Measurements from ENCODE around the gene SCAPER. TPM values are rescaled to one million over a fixed set of nuclear protein-coding genes. Genes with fewer than 3 reads are reported as not detected.
"Not testable (repeated sequence)": the region's sequence is repeated elsewhere in the genome, so short reads cannot be mapped to it uniquely, and the experiment has no call there.

SCAPER gene
- total and polyA plus RNA-seq, 2 donors, result 15.7 to 15.9 TPM

- WGBS, result 74% methylated on average over 1 of the region's 1 CpG
These were observed 453.6 kb downstream of the SCAPER start for GRCh38 chr15:76451540-76451939.

GRCh38 chr15:76449455-76449854 is 455.7 kb downstream of the SCAPER start:
- Histone ChIP-seq H3K36me3 (ENCODE audit: control insufficient read depth in 2 of 2, insufficient read depth in 2 of 2, low read length in 1 of 2) (no peaks in the 10 kb centered on the region), H3K9me3 (ENCODE audit: control insufficient read depth in 2 of 2, insufficient read depth in 1 of 2, low read length in 1 of 2) (no peaks in the 10 kb centered on the region), H3K4me1 (ENCODE audit: control insufficient read depth in 2 of 2, insufficient read depth in 2 of 2, low read length in 2 of 2) (no peaks in the 10 kb centered on the region), H3K27me3 (ENCODE audit: control insufficient read depth in 2 of 2, insufficient read depth in 1 of 2, low read length in 1 of 2) (no peaks in the 10 kb centered on the region), H3K4me3 (ENCODE audit: low read length in 2 of 2) (no peak overlapping the region), H3K27ac (ENCODE audit: low read depth in 1 of 2, low read length in 1 of 2) (no peak overlapping the region)
- WGBS, result 93% methylated on average over 1 of the region's 1 CpG
- no peak for DNase-seq (ENCODE audit: low read depth in 6 of 9, low spot score in 9 of 9)

More at GRCh38 chr15:76451540-76451939, 453.6 kb downstream of the SCAPER start:
- H3K4me1 ChIP-seq (ENCODE audit: control insufficient read depth in 2 of 2, insufficient read depth in 2 of 2, low read length in 2 of 2), result no peaks in the 10 kb centered on the region
- H3K27me3 ChIP-seq (ENCODE audit: control insufficient read depth in 2 of 2, insufficient read depth in 1 of 2, low read length in 1 of 2), result no peaks in the 10 kb centered on the region
- DNase-seq (ENCODE audit: low read depth in 6 of 9, low spot score in 9 of 9), result no peak
- H3K36me3 ChIP-seq (ENCODE audit: control insufficient read depth in 2 of 2, insufficient read depth in 2 of 2, low read length in 1 of 2), result no peaks in the 10 kb centered on the region
- H3K4me3 ChIP-seq (ENCODE audit: low read length in 2 of 2), result no peak overlapping the region
- H3K9me3 ChIP-seq (ENCODE audit: control insufficient read depth in 2 of 2, insufficient read depth in 1 of 2, low read length in 1 of 2), result no peaks in the 10 kb centered on the region
- no peak overlapping the region for H3K27ac ChIP-seq (ENCODE audit: low read depth in 1 of 2, low read length in 1 of 2)

GRCh38 chr15:76448755-76449154 is 456.4 kb downstream of the SCAPER start:
- WGBS, result 98% methylated on average over 2 of the region's 2 CpGs
- DNase-seq (ENCODE audit: low read depth in 6 of 9, low spot score in 9 of 9), result no peak
- Histone ChIP-seq H3K27ac (ENCODE audit: low read depth in 1 of 2, low read length in 1 of 2) (no peak overlapping the region), H3K9me3 (ENCODE audit: control insufficient read depth in 2 of 2, insufficient read depth in 1 of 2, low read length in 1 of 2) (no peaks in the 10 kb centered on the region), H3K27me3 (ENCODE audit: control insufficient read depth in 2 of 2, insufficient read depth in 1 of 2, low read length in 1 of 2) (no peaks in the 10 kb centered on the region), H3K36me3 (ENCODE audit: control insufficient read depth in 2 of 2, insufficient read depth in 2 of 2, low read length in 1 of 2) (no peaks in the 10 kb centered on the region), H3K4me3 (ENCODE audit: low read length in 2 of 2) (no peak overlapping the region), H3K4me1 (ENCODE audit: control insufficient read depth in 2 of 2, insufficient read depth in 2 of 2, low read length in 2 of 2) (no peaks in the 10 kb centered on the region)

GRCh38 chr15:76447728-76448441 is 457.3 kb downstream of the SCAPER start:
- Histone ChIP-seq H3K27me3 (ENCODE audit: control insufficient read depth in 2 of 2, insufficient read depth in 1 of 2, low read length in 1 of 2) (no peaks in the 10 kb centered on the region), H3K9me3 (ENCODE audit: control insufficient read depth in 2 of 2, insufficient read depth in 1 of 2, low read length in 1 of 2) (no peaks in the 10 kb centered on the region), H3K27ac (ENCODE audit: low read depth in 1 of 2, low read length in 1 of 2) (no peak overlapping the region), H3K4me1 (ENCODE audit: control insufficient read depth in 2 of 2, insufficient read depth in 2 of 2, low read length in 2 of 2) (no peaks in the 10 kb centered on the region), H3K36me3 (ENCODE audit: control insufficient read depth in 2 of 2, insufficient read depth in 2 of 2, low read length in 1 of 2) (no peaks in the 10 kb centered on the region), H3K4me3 (ENCODE audit: low read length in 2 of 2) (no peak overlapping the region)
- WGBS, result 98% methylated on average over 2 of the region's 2 CpGs
- DNase-seq (ENCODE audit: low read depth in 6 of 9, low spot score in 9 of 9), result no peak

GRCh38 chr15:76440441-76440840 is 464.7 kb downstream of the SCAPER start:
- Histone ChIP-seq H3K4me3 (ENCODE audit: low read length in 2 of 2) (no peak overlapping the region), H3K4me1 (ENCODE audit: control insufficient read depth in 2 of 2, insufficient read depth in 2 of 2, low read length in 2 of 2) (no peaks in the 10 kb centered on the region), H3K36me3 (ENCODE audit: control insufficient read depth in 2 of 2, insufficient read depth in 2 of 2, low read length in 1 of 2) (no peaks in the 10 kb centered on the region), H3K27me3 (ENCODE audit: control insufficient read depth in 2 of 2, insufficient read depth in 1 of 2, low read length in 1 of 2) (no peaks in the 10 kb centered on the region), H3K9me3 (ENCODE audit: control insufficient read depth in 2 of 2, insufficient read depth in 1 of 2, low read length in 1 of 2) (no peaks in the 10 kb centered on the region), H3K27ac (ENCODE audit: low read depth in 1 of 2, low read length in 1 of 2) (no peak overlapping the region)
- 77% methylated on average over 3 of the region's 3 CpGs for WGBS
- no peak for DNase-seq (ENCODE audit: low read depth in 6 of 9, low spot score in 9 of 9)

- Histone ChIP-seq H3K9me3 (ENCODE audit: control insufficient read depth in 2 of 2, insufficient read depth in 1 of 2, low read length in 1 of 2) (no peaks in the 10 kb centered on the region), H3K27ac (ENCODE audit: low read depth in 1 of 2, low read length in 1 of 2) (no peak overlapping the region), H3K36me3 (ENCODE audit: control insufficient read depth in 2 of 2, insufficient read depth in 2 of 2, low read length in 1 of 2) (no peaks in the 10 kb centered on the region), H3K4me3 (ENCODE audit: low read length in 2 of 2) (no peak overlapping the region), H3K27me3 (ENCODE audit: control insufficient read depth in 2 of 2, insufficient read depth in 1 of 2, low read length in 1 of 2) (no peaks in the 10 kb centered on the region), H3K4me1 (ENCODE audit: control insufficient read depth in 2 of 2, insufficient read depth in 2 of 2, low read length in 2 of 2) (no peaks in the 10 kb centered on the region)
- DNase-seq (ENCODE audit: low read depth in 6 of 9, low spot score in 9 of 9), result no peak
These were observed 465.6 kb downstream of the SCAPER start for GRCh38 chr15:76439542-76439941.

GRCh38 chr15:76433798-76434400 is 471.2 kb downstream of the SCAPER start:
- no peak overlapping the region for H3K4me3 ChIP-seq (ENCODE audit: low read length in 2 of 2)
- peaks cover 0 to 3% of the 10 kb centered on the region in 2 donors for H3K36me3 ChIP-seq (ENCODE audit: control insufficient read depth in 2 of 2, insufficient read depth in 2 of 2, low read length in 1 of 2)
- DNase-seq (ENCODE audit: low read depth in 6 of 9, low spot score in 9 of 9), result no peak
- no peaks in the 10 kb centered on the region for H3K27me3 ChIP-seq (ENCODE audit: control insufficient read depth in 2 of 2, insufficient read depth in 1 of 2, low read length in 1 of 2)
- H3K4me1 ChIP-seq (ENCODE audit: control insufficient read depth in 2 of 2, insufficient read depth in 2 of 2, low read length in 2 of 2), result no peaks in the 10 kb centered on the region
- H3K27ac ChIP-seq (ENCODE audit: low read depth in 1 of 2, low read length in 1 of 2), result no peak overlapping the region
- H3K9me3 ChIP-seq (ENCODE audit: control insufficient read depth in 2 of 2, insufficient read depth in 1 of 2, low read length in 1 of 2), result no peaks in the 10 kb centered on the region
- WGBS, result 3% methylated on average over 3 of the region's 3 CpGs

GRCh38 chr15:76433036-76433435 is 472.1 kb downstream of the SCAPER start:
- 92% methylated on average over 1 of the region's 1 CpG for WGBS
- not testable (repeated sequence) for DNase-seq (ENCODE audit: low read depth in 6 of 9, low spot score in 9 of 9); H3K36me3 ChIP-seq (ENCODE audit: control insufficient read depth in 2 of 2, insufficient read depth in 2 of 2, low read length in 1 of 2); H3K27me3 ChIP-seq (ENCODE audit: control insufficient read depth in 2 of 2, insufficient read depth in 1 of 2, low read length in 1 of 2); H3K9me3 ChIP-seq (ENCODE audit: control insufficient read depth in 2 of 2, insufficient read depth in 1 of 2, low read length in 1 of 2); H3K4me1 ChIP-seq (ENCODE audit: control insufficient read depth in 2 of 2, insufficient read depth in 2 of 2, low read length in 2 of 2); H3K27ac ChIP-seq (ENCODE audit: low read depth in 1 of 2, low read length in 1 of 2); H3K4me3 ChIP-seq (ENCODE audit: low read length in 2 of 2)

- Histone ChIP-seq H3K4me1 (ENCODE audit: control insufficient read depth in 2 of 2, insufficient read depth in 2 of 2, low read length in 2 of 2) (no peaks in the 10 kb centered on the region), H3K36me3 (ENCODE audit: control insufficient read depth in 2 of 2, insufficient read depth in 2 of 2, low read length in 1 of 2) (peaks cover 0 to 7% of the 10 kb centered on the region in 2 donors), H3K27ac (ENCODE audit: low read depth in 1 of 2, low read length in 1 of 2) (no peak overlapping the region), H3K9me3 (ENCODE audit: control insufficient read depth in 2 of 2, insufficient read depth in 1 of 2, low read length in 1 of 2) (no peaks in the 10 kb centered on the region), H3K4me3 (ENCODE audit: low read length in 2 of 2) (no peak overlapping the region), H3K27me3 (ENCODE audit: control insufficient read depth in 2 of 2, insufficient read depth in 1 of 2, low read length in 1 of 2) (no peaks in the 10 kb centered on the region)
- no peak for DNase-seq (ENCODE audit: low read depth in 6 of 9, low spot score in 9 of 9)
- WGBS, result 96% methylated on average over 1 of the region's 1 CpG
These were observed 472.5 kb downstream of the SCAPER start for GRCh38 chr15:76432604-76433003.

Data from thymus (tissue), 11 donors.